NCI-H345 (cell line): Measurements from ENCODE around the gene NR2F1-AS1.

Experiments used
- DNase-seq: peaks from one replicate; lab custom pipeline; 2025; lab: John Stamatoyannopoulos, UW

NR2F1-AS1 gene

GRCh38 chr5:93580927-93581445, at the start of gene NR2F1-AS1:
NR2F1-AS1 (minus strand) TSS chr5:93581219.
- DNase-seq, result peak; percentile 26

DNA sequence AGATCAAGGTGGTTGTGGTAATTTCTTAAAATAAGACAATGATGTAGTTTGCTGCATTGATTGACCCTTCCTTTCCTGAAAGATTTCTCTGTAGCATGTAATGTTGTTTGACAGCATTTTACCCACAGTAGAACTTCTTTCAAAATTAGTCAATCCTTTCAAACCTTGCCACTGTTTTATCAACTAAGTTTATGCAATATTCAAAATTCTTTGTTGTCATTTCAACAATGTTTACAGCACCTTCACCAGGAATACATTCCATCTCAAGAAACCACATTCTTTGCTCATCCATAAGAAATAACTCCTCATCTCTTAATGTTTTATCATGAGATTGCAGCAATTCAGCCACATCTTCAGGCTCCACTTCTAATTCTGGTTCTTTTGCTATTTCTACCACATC, 45.8 kb upstream of the NR2F1-AS1 start:
- DNase-seq, result no peak

GRCh38 chr5:93623153-93623552, 42.1 kb upstream of the NR2F1-AS1 start:
- DNase-seq, result no peak

- peak; percentile 63 for DNase-seq
Observed at GRCh38 chr5:93622240-93622885, 41.3 kb upstream of the NR2F1-AS1 start.

DNA sequence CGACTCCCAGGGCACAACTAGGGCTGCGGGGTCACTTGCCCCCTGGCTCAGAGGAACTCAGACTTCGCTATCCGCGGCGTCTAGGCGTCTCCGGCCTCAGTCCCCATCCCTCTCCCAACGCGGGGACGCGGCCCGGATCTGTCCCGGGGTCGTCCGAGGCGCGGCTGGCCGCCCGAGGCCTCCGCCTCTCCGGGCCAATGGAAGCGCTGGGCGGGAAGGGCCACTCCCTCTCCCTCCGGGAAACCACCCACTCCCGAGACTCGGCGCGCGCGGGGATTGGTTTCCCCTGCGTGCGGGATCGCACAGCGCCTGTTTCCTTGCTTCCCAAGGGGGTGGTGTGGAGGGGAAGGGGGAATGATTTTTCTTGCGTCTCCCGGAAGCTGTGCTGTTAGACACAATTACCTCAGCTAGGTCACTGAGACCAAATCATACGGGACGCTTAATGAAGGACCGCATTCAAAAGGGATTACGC, 40.3 kb upstream of the NR2F1-AS1 start:
- DNase-seq, result peak; percentile 90

GRCh38 chr5:93620487-93621326, 39.7 kb upstream of the NR2F1-AS1 start:
- DNase-seq, result peak; percentile 83

DNA sequence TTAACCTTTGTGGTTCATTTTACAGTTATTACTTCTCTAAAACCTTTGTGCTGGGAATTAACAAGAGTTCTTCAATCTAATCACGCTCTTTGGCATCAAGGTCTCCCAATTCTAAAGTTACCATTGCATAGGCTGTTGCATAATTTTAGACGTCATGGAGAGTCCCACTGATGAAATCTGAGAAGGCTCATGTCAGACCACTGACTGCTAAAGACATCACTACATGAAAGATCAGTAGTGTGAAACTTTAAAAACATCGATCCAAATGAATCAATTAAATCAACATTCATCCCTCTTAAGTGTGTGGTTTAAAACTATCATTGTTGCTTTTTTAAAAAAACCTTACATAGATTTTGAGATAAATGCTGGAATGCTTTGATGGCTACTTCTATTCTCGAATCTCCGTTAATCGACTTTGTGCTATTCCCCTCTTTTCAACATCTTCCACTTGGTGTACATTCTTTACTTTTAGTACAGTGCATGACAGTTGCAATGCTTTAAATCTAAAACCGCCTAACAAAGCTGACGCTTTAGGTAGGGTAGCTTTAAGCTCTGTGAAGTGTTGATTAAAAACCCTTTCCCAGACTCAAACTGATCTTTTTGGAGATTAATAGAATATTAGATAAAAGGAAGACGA, 35.6 kb upstream of the NR2F1-AS1 start:
- no peak for DNase-seq

- DNase-seq, result no peak
Observed at GRCh38 chr5:93612855-93613243, 31.8 kb upstream of the NR2F1-AS1 start.

GRCh38 chr5:93611976-93612854, 31.2 kb upstream of the NR2F1-AS1 start:
- DNase-seq, result no peak

DNA sequence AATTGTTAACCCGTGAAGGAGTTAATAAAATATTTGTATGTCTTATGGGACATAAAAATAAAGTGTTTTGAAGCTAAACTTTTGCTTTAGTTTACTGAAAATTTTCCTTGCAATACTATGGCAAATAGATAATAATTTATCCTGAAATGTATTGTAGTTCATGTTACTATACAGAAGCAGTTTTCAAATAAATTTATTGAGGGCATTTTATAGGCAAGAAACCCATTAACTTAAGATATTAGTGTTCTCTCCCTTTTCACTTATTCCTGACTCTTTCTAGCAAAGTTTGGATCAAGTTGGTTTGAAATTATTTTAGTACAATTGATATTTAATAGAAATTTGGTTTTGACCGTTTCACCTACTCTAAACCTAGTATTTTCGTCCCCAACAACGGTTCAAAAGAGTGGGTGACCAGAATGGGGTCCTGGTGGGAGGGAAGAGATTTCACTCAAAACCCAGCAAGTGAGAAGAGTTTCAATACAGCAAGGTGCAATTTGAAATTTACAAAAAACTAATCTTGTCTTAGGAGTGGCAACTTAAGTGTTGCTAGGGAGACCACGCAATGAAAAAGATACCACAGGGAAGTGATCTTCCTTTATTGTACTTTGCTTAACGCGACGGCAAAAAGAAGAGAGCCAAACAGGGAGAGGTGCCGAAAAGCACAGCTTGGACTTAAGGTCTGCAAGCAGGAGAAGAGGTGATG, 30.4 kb upstream of the NR2F1-AS1 start:
- DNase-seq, result no peak

- no peak for DNase-seq
Observed at GRCh38 chr5:93610581-93611272, 29.7 kb upstream of the NR2F1-AS1 start.

DNA sequence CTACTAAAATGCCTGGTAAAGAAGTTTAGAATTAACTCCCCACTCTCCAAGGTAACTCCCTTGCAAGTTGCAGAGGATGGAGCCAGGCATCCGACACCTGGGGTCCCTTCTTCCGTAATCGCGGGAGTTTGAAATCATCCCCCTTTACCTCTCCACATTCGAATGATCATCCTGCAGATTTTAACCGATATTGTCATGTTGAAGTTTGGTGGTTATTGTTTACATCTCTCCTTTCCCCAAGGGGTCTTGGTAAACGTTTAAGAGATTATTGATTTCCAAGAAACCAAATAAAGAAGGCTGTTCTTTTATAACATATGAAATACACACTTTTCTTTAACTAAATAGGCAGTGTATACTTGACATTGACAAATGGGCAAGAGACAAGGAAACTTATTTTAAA, 28.7 kb upstream of the NR2F1-AS1 start:
- DNase-seq, result no peak

- no peak for DNase-seq
Observed at GRCh38 chr5:93608855-93609254, 27.8 kb upstream of the NR2F1-AS1 start.

DNA sequence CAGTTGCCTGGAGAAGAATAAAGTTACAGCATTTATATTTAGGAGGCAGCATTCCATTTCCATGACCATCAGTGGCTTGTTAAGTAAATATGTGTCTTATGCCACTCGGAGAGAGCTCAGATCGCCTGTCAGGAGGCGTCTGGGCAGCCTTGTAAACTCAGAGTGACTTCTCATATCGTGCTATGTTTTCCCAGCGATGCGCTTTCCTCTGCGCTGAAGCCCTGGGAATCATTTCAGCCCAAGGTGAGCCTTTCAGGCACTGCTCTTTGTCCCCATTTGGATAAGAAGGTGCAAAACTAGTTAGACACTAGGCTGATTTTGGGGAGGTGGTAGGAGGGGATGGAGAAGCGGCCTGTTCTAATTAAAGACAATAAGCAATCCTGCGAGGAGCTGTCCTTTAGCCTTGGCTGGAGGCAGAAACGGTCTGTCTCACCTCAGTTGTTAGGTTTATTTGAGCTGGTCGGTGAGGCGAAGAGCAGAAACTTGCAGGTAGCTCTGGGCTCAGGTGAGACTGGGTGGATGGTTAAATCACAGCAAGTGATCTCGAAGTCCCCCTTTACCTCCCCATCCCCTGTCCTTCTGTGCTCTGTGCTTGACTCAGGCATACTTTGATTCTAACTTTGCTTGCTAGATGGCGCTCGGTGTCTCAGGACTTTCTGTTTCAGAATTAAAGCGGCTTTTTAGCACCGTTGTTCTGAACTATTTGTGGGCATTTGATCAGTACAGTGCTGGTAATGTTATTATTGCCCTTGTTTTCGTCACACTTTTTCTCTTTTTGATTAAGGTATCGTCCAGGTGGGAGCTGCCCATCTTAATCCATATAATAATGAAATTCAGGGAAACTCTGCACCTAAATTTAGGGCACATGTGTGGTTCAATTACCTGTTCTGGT, 26.6 kb upstream of the NR2F1-AS1 start:
- peak; percentile 23 for DNase-seq

DNA sequence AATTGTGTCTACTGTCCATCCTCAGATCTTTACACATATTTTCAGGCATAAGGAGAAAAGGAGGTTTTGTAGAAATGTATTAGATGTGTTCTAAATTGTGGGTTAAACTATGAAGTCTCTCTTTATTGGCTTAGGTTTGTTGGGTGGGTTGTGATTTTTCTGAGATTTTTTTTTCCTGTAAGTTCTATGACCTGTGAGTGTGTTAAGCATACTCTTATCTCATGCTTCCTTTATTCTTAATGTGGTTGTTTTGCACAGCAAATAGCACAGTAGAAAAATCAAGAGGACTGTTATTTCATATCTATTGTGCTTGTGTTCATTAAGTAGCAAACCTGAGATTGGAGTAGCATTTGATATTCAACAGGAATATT, 25.3 kb upstream of the NR2F1-AS1 start:
- no peak for DNase-seq

GRCh38 chr5:93604644-93605515, 23.9 kb upstream of the NR2F1-AS1 start:
- no peak for DNase-seq

DNA sequence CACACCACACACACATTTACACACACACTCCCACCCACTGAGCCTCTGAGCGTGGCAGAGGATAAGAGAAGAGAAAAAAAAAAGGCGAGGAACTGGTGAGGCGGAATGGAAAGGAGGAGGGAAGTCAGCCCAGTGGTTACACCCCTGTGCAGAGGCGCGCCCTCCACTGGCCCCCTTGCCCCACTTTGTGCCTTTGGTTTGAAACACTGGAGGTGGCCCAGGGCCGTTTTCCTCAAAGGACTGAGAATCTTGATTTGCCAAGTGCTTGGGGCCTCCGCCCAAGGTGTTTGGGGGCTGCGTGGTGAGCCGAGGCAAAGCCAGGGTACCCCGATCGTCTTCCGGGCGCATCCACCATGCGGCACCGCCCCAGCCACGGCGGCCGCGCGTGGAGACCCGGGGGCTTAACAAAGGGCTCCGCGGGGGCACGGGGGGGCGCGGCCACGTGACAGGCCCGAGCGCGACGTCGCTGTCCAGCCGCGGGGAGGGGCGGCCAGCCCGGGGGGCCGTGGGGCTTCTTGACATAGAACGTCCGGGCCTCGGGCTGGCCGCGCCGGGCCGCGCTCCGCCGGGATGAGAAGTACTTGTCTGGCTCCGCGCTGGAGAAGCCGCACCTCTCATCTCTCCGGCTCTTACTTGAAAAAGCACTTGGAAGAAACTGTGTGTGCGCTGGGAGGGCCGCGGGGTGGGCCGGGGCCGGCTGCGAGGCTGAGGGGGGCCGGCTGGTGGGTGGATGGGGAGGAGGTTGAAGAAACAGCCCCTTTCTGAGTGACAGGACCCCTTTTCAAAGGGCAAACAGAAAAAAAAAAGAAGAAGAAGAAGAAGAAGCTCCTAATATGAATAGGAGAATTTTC, 23.0 kb upstream of the NR2F1-AS1 start:
- peak; percentile 10 for DNase-seq
